Esophagus muscularis mucosa (tissue), 4 donors: ENCODE results near the gene NRCAM. TPM values are rescaled to one million over a fixed set of nuclear protein-coding genes. Genes with fewer than 3 reads are reported as not detected.

Experiments used
- DNase-seq: peaks from one replicate; pipeline ENCODE4 v3.0.0-alpha.2; 2017; ENCODE audit errors: extremely low spot score
- H3K27ac ChIP-seq, 4 donors: fragments of 200-600 bp; sonication (generic); replicated peaks in 1 of 4; 1 replicate in 3 of 4; 2 replicates in 1 of 4; pipeline ENCODE4 v1.5.1; 2016 to 2019; ENCODE audit warnings: mild to moderate bottlenecking in 1 of 4
- H3K27me3 ChIP-seq, 4 donors: fragments of 200-600 bp; sonication (generic); one replicate each; pipeline versions ENCODE4 v1.5.1 to v1.6.0; 2016 to 2019
- H3K36me3 ChIP-seq, 4 donors: fragments of 200-600 bp; sonication (generic); one replicate each; pipeline ENCODE4 v1.5.1; 2016 to 2019
- H3K4me1 ChIP-seq, 4 donors: fragments of 200-600 bp; sonication (generic); one replicate each; pipeline ENCODE4 v1.5.1; 2016 to 2019
- H3K4me3 ChIP-seq, 4 donors: fragments of 200-600 bp; sonication (generic); 1 replicate in 2 of 4; 2 replicates in 2 of 4; pipeline ENCODE4 v1.5.1; 2016 to 2019; ENCODE audit warnings: mild to moderate bottlenecking in 4 of 4, moderate library complexity in 1 of 4
- H3K9me3 ChIP-seq, 4 donors: fragments of 200-600 bp; sonication (generic); 1 replicate in 3 of 4; 2 replicates in 1 of 4; pipeline ENCODE4 v1.5.1; 2016 to 2019
- CTCF ChIP-seq, 3 experiments: fragments of 200-600 bp in 2 of 3; fragments of 450-650 bp in 1 of 3; sonication (generic) in 2 of 3; IDR thresholded peaks; one replicate each; pipeline ENCODE4 v1.5.1; 2017 to 2019; ENCODE audit warnings: antibody characterized with exemption in 3 of 3, mild to moderate bottlenecking in 2 of 3, moderate library complexity in 1 of 3
- EP300 ChIP-seq: sonication (generic); formaldehyde crosslinking; IDR thresholded peaks from one replicate; pipeline ENCODE4 v1.6.1; 2017; ENCODE audit warnings: antibody characterized with exemption
- POLR2A ChIP-seq: fragments of 450-650 bp; IDR thresholded peaks from one replicate; pipeline ENCODE4 v1.6.1; 2017; ENCODE audit warnings: antibody characterized with exemption, moderate library complexity, mild to moderate bottlenecking, low read depth
- POLR2AphosphoS5 ChIP-seq, 2 donors: sonication (generic); formaldehyde crosslinking; IDR thresholded peaks; one replicate each; pipeline ENCODE4 v1.6.1; 2017; ENCODE audit warnings: antibody characterized with exemption in 2 of 2
- WGBS: methylation state at CpG from one replicate; pipeline ENCODE4 v1.1.5; 2018; 5-methylcytosine and 5-hydroxymethylcytosine counted together
- intact Hi-C: fragments of 100-400 bp; cut with DNase I; formaldehyde crosslinking; loops from one replicate; pipeline ENCODE4 v1.15.1; 2023
- total RNA-seq, 4 donors: library from RNA; depleted of rRNA; stranded (reverse); fragments of >200 nt; gene quantifications; one replicate each; pipeline versions ENCODE4 v1.1.0 to v1.2.1, GENCODE V29; 2016

The NRCAM gene
- total RNA-seq, 4 donors from 2014 or later: 2.9 to 5.2 (median 3.3) TPM

GRCh38 chr7:108268200-108268820 lies 187.9 kb downstream of the NRCAM start:
- Histone ChIP-seq H3K36me3 (no peaks in the 10 kb centered on the region), H3K27me3 (no peaks in the 10 kb centered on the region), H3K4me1 (no peaks in the 10 kb centered on the region), H3K4me3 (no peak overlapping the region), H3K9me3 (no peaks in the 10 kb centered on the region), H3K27ac (no peak overlapping the region)
- TF ChIP-seq EP300: no peak
- no peak for TF ChIP-seq POLR2A
- TF ChIP-seq CTCF (IDR thresholded peaks at IDR 0.05): no peak
- TF ChIP-seq POLR2AphosphoS5 (IDR thresholded peaks at IDR 0.05): no peak
- DNase-seq: no peak
- WGBS: 75% methylated on average over 6 of the region's 6 CpGs
- intact Hi-C loops: no loop called here

- WGBS: 98% methylated on average over 1 of the region's 1 CpG
- intact Hi-C loops: no loop called here
- no peak overlapping the region for H3K27ac ChIP-seq
- TF ChIP-seq POLR2AphosphoS5 (IDR thresholded peaks at IDR 0.05) (no peak), EP300 (no peak), CTCF (IDR thresholded peaks at IDR 0.05) (no peak), POLR2A (no peak)
- no peak overlapping the region for H3K4me3 ChIP-seq
- no peaks in the 10 kb centered on the region for H3K27me3 ChIP-seq
- no peaks in the 10 kb centered on the region for H3K9me3 ChIP-seq
- H3K4me1 ChIP-seq: no peaks in the 10 kb centered on the region
- no peaks in the 10 kb centered on the region for H3K36me3 ChIP-seq
- DNase-seq: no peak
Observed at GRCh38 chr7:108267615-108268014, 188.6 kb downstream of the NRCAM start.

- Histone ChIP-seq H3K4me3 (no peak overlapping the region), H3K27me3 (no peaks in the 10 kb centered on the region), H3K36me3 (no peaks in the 10 kb centered on the region), H3K4me1 (no peaks in the 10 kb centered on the region), H3K27ac (no peak overlapping the region), H3K9me3 (no peaks in the 10 kb centered on the region)
- intact Hi-C loops: no loop called here
- 53% methylated on average over 3 of the region's 3 CpGs for whole genome bisulfite sequencing
- DNase-seq: no peak
- no peak for TF ChIP-seq EP300
- TF ChIP-seq POLR2AphosphoS5 (IDR thresholded peaks at IDR 0.05): no peak
- no peak for TF ChIP-seq POLR2A
Observed at GRCh38 chr7:108266491-108266890, 189.7 kb downstream of the NRCAM start.

GRCh38 chr7:108266035-108266434 lies 190.2 kb downstream of the NRCAM start:
- Histone ChIP-seq H3K4me3 (no peak overlapping the region), H3K36me3 (no peaks in the 10 kb centered on the region), H3K27me3 (no peaks in the 10 kb centered on the region), H3K4me1 (no peaks in the 10 kb centered on the region), H3K9me3 (no peaks in the 10 kb centered on the region), H3K27ac (no peak overlapping the region)
- no peak for TF ChIP-seq EP300
- TF ChIP-seq POLR2A: no peak
- TF ChIP-seq CTCF (IDR thresholded peaks at IDR 0.05): no peak
- TF ChIP-seq POLR2AphosphoS5 (IDR thresholded peaks at IDR 0.05): no peak
- intact Hi-C loops: no loop called here
- DNase-seq: no peak

GRCh38 chr7:108265007-108265406 lies 191.2 kb downstream of the NRCAM start:
- Histone ChIP-seq H3K4me1 (no peaks in the 10 kb centered on the region), H3K27me3 (no peaks in the 10 kb centered on the region), H3K36me3 (no peaks in the 10 kb centered on the region), H3K9me3 (no peaks in the 10 kb centered on the region), H3K4me3 (no peak overlapping the region), H3K27ac (no peak overlapping the region)
- WGBS: 83% methylated on average over 3 of the region's 3 CpGs
- TF ChIP-seq EP300 (no peak), POLR2AphosphoS5 (IDR thresholded peaks at IDR 0.05) (no peak), POLR2A (no peak), CTCF (IDR thresholded peaks at IDR 0.05) (no peak)
- DNase-seq: no peak
- intact Hi-C loops: no loop called here
